Muscle of leg (tissue), 11 donors: ENCODE data around the gene ERICH2. TPM values are rescaled to one million over a fixed set of nuclear protein-coding genes. Genes with fewer than 3 reads are reported as not detected.
A peak's percentile ranks its signal among the peaks of the same experiment; 100 is the strongest.

Experiments
- DNase-seq: peaks from one replicate; pipeline ENCODE4 v3.0.0; 2013
- H3K27ac ChIP-seq: one replicate; pipeline ENCODE4 v1.5.1; 2013; ENCODE audit warnings: mild to moderate bottlenecking, low read length, control low read depth
- H3K27me3 ChIP-seq: one replicate; pipeline ENCODE4 v1.6.1; 2013; ENCODE audit warnings: low read length; ENCODE audit not compliant: control insufficient read depth, insufficient read depth
- H3K36me3 ChIP-seq: one replicate; pipeline ENCODE4 v1.6.1; 2013; ENCODE audit warnings: low read length; ENCODE audit not compliant: control insufficient read depth, insufficient read depth
- H3K4me1 ChIP-seq: one replicate; pipeline ENCODE4 v1.6.1; 2013; ENCODE audit warnings: low read length; ENCODE audit not compliant: control insufficient read depth, insufficient read depth
- H3K4me3 ChIP-seq: one replicate; pipeline ENCODE4 v1.5.1; 2013; ENCODE audit warnings: low read length, control low read depth
- H3K9me3 ChIP-seq: replicated peaks from 2 replicates; pipeline ENCODE4 v1.6.1; 2013; ENCODE audit warnings: low read depth, low read length; ENCODE audit not compliant: control insufficient read depth
- WGBS: methylation state at CpG from one replicate; pipeline ENCODE4 v1.1.5; 2013; ENCODE audit warnings: missing lambda C conversion rate; ENCODE audit not compliant: insufficient coverage; 5-methylcytosine and 5-hydroxymethylcytosine counted together
- polyA plus RNA-seq, 8 donors: library from polyadenylated mRNA; unstranded; fragments of 120-200 nt; gene quantifications; one replicate each; pipeline versions ENCODE4 v1.2.1 to v1.2.3, GENCODE V29; 2013; ENCODE audit warnings: inconsistent platforms in 1 of 8, low replicate concordance in 1 of 8; ENCODE audit not compliant: insufficient read length in 8 of 8, insufficient read depth in 1 of 8
- total RNA-seq: library from RNA; stranded (reverse); fragments of 120-200 nt; gene quantifications from one replicate; pipeline ENCODE4 v1.2.4, GENCODE V29; 2013

The ERICH2 gene
- total and polyA plus RNA-seq, 9 donors, result 0.35 to 0.92 (median 0.72) TPM

- Histone ChIP-seq H3K9me3 (no peaks in the 10 kb centered on the region), H3K27me3 (no peaks in the 10 kb centered on the region), H3K4me1 (no peaks in the 10 kb centered on the region), H3K27ac (no peak overlapping the region), H3K36me3 (no peaks in the 10 kb centered on the region), H3K4me3 (no peak overlapping the region)
- DNase-seq, result no peak
Measured at GRCh38 chr2:170761572-170761971, 8.6 kb upstream of the ERICH2 start.

GRCh38 chr2:170762760-170763159 lies 7.4 kb upstream of the ERICH2 start:
- Histone ChIP-seq H3K4me1 (no peaks in the 10 kb centered on the region), H3K27ac (no peak overlapping the region), H3K4me3 (no peak overlapping the region), H3K36me3 (no peaks in the 10 kb centered on the region), H3K27me3 (no peaks in the 10 kb centered on the region), H3K9me3 (no peaks in the 10 kb centered on the region)
- DNase-seq, result no peak
- WGBS, result 77% methylated on average over 7 of the region's 7 CpGs

GRCh38 chr2:170763232-170763631 lies 6.9 kb upstream of the ERICH2 start:
- Histone ChIP-seq H3K36me3 (no peaks in the 10 kb centered on the region), H3K27ac (no peak overlapping the region), H3K9me3 (no peaks in the 10 kb centered on the region), H3K27me3 (no peaks in the 10 kb centered on the region), H3K4me1 (no peaks in the 10 kb centered on the region), H3K4me3 (no peak overlapping the region)
- DNase-seq, result no peak
- 100% methylated on average over 2 of the region's 4 CpGs for WGBS

- Histone ChIP-seq H3K27ac (no peak overlapping the region), H3K9me3 (no peaks in the 10 kb centered on the region), H3K4me1 (no peaks in the 10 kb centered on the region), H3K36me3 (no peaks in the 10 kb centered on the region), H3K27me3 (no peaks in the 10 kb centered on the region), H3K4me3 (no peak overlapping the region)
- DNase-seq, result no peak
- no CpG with 5 or more reads among the region's 2 CpGs for WGBS
Measured at GRCh38 chr2:170764880-170765261, 5.3 kb upstream of the ERICH2 start.

- no CpG with 5 or more reads among the region's 4 CpGs for WGBS
- DNase-seq, result no peak
- Histone ChIP-seq H3K4me1 (peaks cover 10% of the 10 kb centered on the region), H3K36me3 (no peaks in the 10 kb centered on the region), H3K9me3 (no peaks in the 10 kb centered on the region), H3K27ac (no peak overlapping the region), H3K27me3 (peaks cover 12% of the 10 kb centered on the region), H3K4me3 (no peak overlapping the region)
Measured at GRCh38 chr2:170766693-170767092, 3.5 kb upstream of the ERICH2 start.

- Histone ChIP-seq H3K27ac (no peak overlapping the region), H3K36me3 (no peaks in the 10 kb centered on the region), H3K27me3 (peaks cover 15% of the 10 kb centered on the region), H3K9me3 (no peaks in the 10 kb centered on the region), H3K4me3 (peak overlapping the region; percentile 63), H3K4me1 (peaks cover 10% of the 10 kb centered on the region)
- 0% methylated on average over 31 of the region's 82 CpGs for WGBS
- DNase-seq, result peak; percentile 59
Measured at GRCh38 chr2:170770606-170771420, 635 bp downstream of the ERICH2 start.

- peaks cover 15% of the 10 kb centered on the region for H3K27me3 ChIP-seq
- H3K36me3 ChIP-seq, result no peaks in the 10 kb centered on the region
- no peak overlapping the region for H3K27ac ChIP-seq
- H3K9me3 ChIP-seq, result no peaks in the 10 kb centered on the region
- peaks cover 10% of the 10 kb centered on the region for H3K4me1 ChIP-seq
- H3K4me3 ChIP-seq, result peak overlapping the region; percentile 46
- 4% methylated on average over 5 of the region's 15 CpGs for WGBS
- DNase-seq, result no peak
Measured at GRCh38 chr2:170771421-170771937, 1.3 kb downstream of the ERICH2 start.

- peaks cover 10% of the 10 kb centered on the region for H3K4me1 ChIP-seq
- no peaks in the 10 kb centered on the region for H3K36me3 ChIP-seq
- H3K9me3 ChIP-seq, result no peaks in the 10 kb centered on the region
- H3K27me3 ChIP-seq, result peaks cover 15% of the 10 kb centered on the region
- no peak overlapping the region for H3K4me3 ChIP-seq
- H3K27ac ChIP-seq, result no peak overlapping the region
- DNase-seq, result no peak
Measured at GRCh38 chr2:170772295-170772694, 2.1 kb downstream of the ERICH2 start.

- Histone ChIP-seq H3K36me3 (no peaks in the 10 kb centered on the region), H3K9me3 (no peaks in the 10 kb centered on the region), H3K4me3 (no peak overlapping the region)
Measured at GRCh38 chr2:170774074-170774473, 3.9 kb downstream of the ERICH2 start.

GRCh38 chr2:170778900-170779299 lies 8.7 kb downstream of the ERICH2 start:
- 13% methylated on average over 1 of the region's 2 CpGs for WGBS
- H3K36me3 ChIP-seq, result no peaks in the 10 kb centered on the region
- H3K27ac ChIP-seq, result no peak overlapping the region
- no peak overlapping the region for H3K4me3 ChIP-seq
- DNase-seq, result no peak
- no peaks in the 10 kb centered on the region for H3K4me1 ChIP-seq
- no peaks in the 10 kb centered on the region for H3K9me3 ChIP-seq
- no peaks in the 10 kb centered on the region for H3K27me3 ChIP-seq

More at GRCh38 chr2:170774074-170774473, 3.9 kb downstream of the ERICH2 start:
- no peak for DNase-seq
- Histone ChIP-seq H3K27me3 (peaks cover 15% of the 10 kb centered on the region), H3K27ac (no peak overlapping the region), H3K4me1 (peaks cover 10% of the 10 kb centered on the region)
